Astrocyte of the hippocampus (primary cell): Measurements from ENCODE around the gene DMAC1.
A peak's percentile ranks its signal among the peaks of the same experiment; 100 is the strongest.

Experiments used
- DNase-seq: peaks from one replicate; pipeline ENCODE4 v3.0.0; 2011; ENCODE audit warnings: low read depth, low spot score

DMAC1 gene

DNA sequence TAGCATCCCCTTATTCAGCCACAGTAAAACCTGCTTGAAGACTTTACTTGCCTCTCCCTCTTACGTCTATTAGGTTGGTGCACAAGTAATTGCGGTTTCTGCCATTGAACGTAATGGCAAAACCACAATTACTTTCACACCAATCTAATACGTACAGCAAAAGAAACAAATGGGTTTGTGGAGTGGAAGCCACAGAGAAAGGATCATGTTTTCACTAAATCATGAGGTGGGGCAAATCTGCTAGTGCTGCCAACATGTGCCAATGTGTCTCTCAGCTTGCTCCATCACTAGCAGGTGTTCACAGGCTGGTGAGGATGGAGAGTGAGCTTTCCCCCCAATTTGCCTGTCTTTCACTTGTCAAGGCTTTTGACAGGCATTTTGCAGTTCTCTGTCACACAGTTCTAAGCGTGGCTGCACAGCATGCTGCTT is 15.9 kb downstream of the DMAC1 start:
- DNase-seq = no peak

DNA sequence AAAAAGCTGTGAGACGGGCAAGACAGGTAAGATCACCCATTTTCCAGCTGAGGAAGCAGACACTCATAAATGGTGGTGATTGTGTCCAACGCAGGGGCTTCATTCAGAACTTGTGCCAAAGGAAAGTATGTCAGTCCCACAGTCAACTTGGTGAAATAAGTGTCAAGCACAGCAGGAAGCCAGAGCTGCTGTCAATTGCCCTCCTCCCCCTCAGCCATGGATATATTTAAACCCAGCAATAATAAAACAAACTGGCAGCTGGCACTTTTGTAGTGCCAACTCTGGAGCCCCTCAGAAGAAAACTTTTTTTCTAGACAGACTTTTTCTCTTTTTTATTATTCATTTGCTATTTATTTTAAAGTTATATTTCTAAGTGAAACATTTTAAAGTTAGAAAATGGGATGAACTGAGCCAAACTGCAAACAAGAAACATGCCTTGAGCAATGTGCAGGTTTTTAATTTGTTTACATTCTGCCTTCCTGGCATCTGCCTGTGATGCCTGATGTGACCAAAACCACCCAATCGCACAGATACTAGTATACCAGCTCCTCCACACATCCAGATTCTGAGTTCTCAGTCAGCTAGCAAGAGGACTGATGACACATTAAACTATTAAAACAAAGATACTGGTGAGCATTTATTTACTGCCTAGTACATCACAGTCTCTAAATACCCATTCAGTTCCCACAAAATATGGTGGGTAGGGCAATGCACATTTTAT is 17.0 kb downstream of the DMAC1 start:
- DNase-seq = no peak

DNA sequence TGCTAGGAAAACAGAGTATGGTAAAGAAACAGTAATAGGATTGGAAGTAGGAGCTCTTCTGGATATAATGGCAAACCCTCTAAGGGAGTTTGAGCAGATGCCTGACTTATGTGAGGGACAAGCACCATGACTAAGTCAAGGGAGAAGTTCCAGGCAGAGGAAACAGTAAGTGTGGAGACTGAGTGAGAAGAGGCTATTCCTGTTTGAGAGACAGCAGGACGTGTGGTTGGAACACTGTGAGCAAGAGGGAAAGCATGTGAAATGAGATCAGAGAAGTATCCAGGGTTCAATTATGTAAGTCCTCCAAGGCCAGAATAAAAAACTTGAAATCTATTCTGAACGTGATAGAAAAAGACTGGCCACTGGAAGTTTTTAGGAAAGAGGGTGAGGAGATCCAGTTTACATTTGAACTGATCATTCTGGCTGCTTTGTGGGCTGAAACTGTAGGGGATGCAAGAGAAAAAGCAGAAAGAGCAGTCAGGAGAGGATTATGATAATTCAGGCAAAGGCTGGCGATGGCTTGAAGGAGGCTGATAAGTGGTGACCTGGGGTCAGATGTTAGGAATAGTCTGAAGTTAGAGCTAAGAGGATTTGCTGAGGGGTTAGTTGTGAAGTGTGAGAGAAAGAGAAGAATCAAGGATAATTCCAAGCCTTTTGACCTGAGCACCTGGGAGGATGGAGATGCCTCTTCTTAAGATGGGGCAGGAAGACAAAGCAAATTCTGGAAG is 19.2 kb downstream of the DMAC1 start:
- peak; percentile 57 for DNase-seq

DNA sequence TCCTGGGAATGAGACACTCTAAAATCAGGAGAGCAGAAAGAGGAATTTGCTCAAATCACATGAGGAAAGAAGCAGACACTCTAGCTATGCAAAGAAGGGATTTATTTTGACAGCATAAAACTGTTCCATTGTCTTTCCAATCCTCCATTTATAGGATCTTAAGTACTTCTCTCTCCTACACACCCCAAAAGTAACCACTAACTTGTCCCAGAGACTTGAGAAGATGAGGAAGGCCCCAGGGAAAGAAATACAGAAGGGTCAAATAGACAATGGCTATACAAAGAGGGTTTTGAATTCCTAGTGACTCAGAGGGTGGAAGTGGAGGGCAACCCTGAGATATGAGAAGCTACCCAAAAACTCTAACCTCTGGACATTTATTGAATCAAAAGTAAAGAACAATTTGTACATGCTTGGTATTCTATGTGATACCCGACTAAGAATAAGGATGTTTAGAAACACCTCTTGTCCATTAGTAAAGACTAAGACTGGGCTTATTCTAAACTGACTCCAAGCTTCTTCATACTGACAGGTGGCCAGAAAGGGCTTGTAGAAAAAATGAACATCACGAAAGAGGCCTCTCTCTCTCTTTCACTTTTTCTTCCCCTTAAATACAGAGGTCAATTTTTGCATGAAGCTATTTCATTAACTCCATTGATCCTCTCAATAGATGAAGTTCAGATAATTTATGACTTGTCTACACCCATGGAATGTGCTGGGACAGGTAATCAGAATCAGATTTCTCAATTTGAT is 20.6 kb downstream of the DMAC1 start:
- no peak for DNase-seq

DNA sequence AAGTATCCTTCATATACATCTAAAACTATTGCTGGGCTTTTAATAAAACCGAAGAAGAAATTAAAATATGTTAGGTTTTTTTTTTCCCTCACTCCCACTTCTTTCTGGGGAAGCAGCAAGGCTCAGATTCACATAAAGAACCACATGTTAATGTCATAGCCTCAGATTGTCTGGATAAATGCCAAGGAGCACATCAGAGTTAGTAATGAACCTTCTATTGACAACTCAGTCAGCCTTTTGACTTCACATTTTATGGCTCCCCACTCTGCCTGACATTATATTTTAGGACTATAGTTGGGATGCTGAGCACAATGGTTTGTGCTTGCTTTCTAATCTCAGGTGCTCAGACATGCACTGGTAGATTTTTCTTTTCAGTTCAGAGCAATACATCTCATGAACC is 21.8 kb downstream of the DMAC1 start:
- DNase-seq = no peak

DNA sequence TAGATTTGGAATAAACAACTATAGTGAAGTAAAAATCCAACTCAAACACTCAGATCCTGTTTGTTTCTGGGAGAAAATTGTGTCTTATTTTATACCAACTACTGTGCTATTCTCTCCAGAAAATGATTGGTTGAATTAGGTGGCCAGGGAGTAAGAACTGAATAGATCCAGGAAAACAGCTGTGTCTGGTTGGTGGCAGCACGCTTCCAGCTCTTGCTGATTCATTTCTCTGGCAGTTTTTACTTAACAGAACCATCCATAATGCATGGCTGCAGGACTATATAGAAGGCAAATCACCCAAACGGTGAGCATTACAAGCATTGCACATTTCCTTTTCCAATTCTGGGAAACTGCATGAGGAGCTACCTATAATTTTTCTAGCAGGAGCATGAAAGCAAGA is 29.5 kb downstream of the DMAC1 start:
- no peak for DNase-seq

DNA sequence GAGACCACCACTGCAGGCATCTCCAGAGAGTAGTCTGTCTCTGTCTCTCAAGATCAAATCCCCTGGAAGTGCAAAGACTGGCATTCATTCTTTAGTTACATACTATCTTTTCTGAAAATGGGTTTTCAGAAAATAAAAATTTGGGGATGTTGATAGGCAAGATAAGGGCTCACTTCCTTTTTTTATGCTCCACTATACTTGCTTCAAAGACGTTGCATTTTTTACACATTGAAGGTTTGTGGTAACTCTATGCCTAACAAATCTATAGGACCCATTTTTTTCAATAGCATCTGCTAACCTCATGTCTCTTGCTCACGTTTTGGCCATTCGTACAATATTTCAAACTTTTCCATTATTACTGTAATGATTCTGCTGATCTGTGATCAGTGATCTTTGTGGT is 37.0 kb downstream of the DMAC1 start:
- DNase-seq = no peak

DNA sequence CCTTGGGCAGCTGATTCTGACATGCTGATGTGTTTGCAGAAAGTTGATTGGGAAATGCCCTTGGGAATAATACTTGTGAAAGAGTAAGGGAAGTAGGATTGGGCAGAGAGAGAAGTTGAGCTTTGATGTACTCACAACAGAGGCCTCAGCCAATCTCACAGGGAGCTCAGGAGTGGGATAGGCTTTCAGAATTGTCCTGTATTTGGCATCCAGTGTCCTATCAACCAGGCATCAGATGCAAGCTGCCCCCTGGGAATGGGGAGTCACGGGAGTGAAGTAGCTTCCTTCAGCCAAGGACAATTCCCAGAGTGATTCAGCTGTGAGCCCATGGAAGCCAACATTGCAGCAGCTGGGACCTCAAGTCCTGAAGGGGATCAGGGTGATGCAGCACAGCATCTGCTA is 39.6 kb downstream of the DMAC1 start:
- DNase-seq = no peak

DNA sequence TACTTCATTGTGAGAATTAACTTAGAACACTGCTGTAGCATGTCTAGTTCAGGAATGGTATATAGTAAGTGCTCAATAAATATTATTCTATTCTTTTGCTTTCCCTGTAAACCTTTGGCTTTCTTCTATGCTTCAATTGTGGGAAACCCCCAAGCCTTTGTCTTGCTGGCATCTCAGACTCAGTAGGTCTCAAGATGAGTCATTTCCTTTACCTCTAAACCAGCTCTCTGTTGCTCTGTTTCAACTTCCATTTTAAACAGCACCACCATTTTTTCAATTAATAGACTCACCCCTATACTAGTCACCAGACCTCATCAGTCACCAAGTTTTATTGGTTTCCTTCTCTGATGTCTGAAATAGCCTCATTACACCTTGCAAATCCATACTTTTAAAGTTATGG is 43.5 kb downstream of the DMAC1 start:
- no peak for DNase-seq

DNA sequence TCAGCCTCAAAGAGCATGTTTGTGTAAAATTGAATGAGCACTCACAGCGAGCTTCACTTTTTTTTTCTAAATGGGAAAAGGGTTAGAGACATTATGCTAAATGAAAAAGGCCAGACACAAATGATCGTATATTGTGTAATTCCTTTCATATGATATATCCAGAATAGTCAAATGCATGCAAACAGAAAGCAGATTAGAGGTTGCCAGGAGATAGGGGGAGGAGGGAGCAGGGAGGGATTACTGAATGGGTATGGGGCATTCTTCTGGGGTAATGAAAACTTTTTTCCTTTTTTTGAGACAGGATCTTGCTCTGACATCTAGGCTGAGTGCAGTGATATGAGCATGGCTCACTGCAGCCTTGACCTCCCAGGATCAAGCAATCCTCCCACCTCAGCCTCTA is 47.1 kb downstream of the DMAC1 start:
- no peak for DNase-seq
